GM12878 (cell line): ENCODE data around the gene LRSAM1. TPM values are rescaled to one million over a fixed set of nuclear protein-coding genes. Genes with fewer than 3 reads are reported as not detected.

Experiments
- ATAC-seq: fragments of 200-7000 bp; cut with Tn5 transposase; 3 replicates; pipeline ENCODE4 v1.9.1; 2020; ENCODE audit warnings: mild to moderate bottlenecking, moderate library complexity
- BruUV-seq: library from RNA; stranded (reverse); fragments of 400-500 nt; replicated peaks from 2 replicates; lab custom pipeline; 2021; lab: Mats Ljungman, UMichigan
- CTCF ChIA-PET: fragments of 300-600 bp; sonication (Branson Sonifier 250); formaldehyde crosslinking; extraction: SDS; loops from one replicate; lab custom pipeline; 2021; ENCODE audit warnings: inconsistent platforms; lab: Yijun Ruan, JAX
- POLR2A ChIA-PET: fragments of 350-600 bp; formaldehyde crosslinking; extraction: SDS; loops from one replicate; lab custom pipeline; 2021; ENCODE audit warnings: inconsistent platforms; lab: Charles Lee
- RAD21 ChIA-PET: fragments of 300-600 bp; sonication (Branson Sonifier 250); formaldehyde crosslinking; loops from one replicate; lab custom pipeline; 2023; ENCODE audit warnings: antibody characterized with exemption; ENCODE audit not compliant: unreplicated experiment; lab: Charles Lee
- SMC1A ChIA-PET: fragments of 300-600 bp; sonication (Branson Sonifier 250); formaldehyde crosslinking; loops from one replicate; lab custom pipeline; 2023; ENCODE audit not compliant: unreplicated experiment, uncharacterized antibody; lab: Charles Lee
- DNase-seq: peaks from one replicate; pipeline ENCODE4 v3.0.0-alpha.2; 2011; ENCODE audit warnings: low read depth, low spot score
- FAIRE-seq: peaks from 3 replicates; lab custom pipeline; 2011; peaks lifted over from hg19 to GRCh38; lab: Jason Lieb, UNC
- H2AFZ ChIP-seq: 2 replicates; pipeline ENCODE4 v1.6.0; 2011; ENCODE audit warnings: low read depth, low read length, control low read depth; ENCODE audit not compliant: control insufficient read depth
- H3K27ac ChIP-seq: 2 replicates; pipeline ENCODE4 v1.5.1; 2011; ENCODE audit warnings: control low read depth; ENCODE audit not compliant: control insufficient read depth, insufficient read depth
- H3K27me3 ChIP-seq, 2 experiments: replicated peaks in 1 of 2; 2 replicates each; pipeline versions ENCODE4 v1.6.0 to v1.6.1; 2011; ENCODE audit warnings: low read length in 1 of 2; ENCODE audit not compliant: control insufficient read depth in 2 of 2, insufficient read depth in 2 of 2
- H3K36me3 ChIP-seq, 2 experiments: 2 replicates each; pipeline ENCODE4 v1.5.1; 2011; ENCODE audit warnings: low read length in 1 of 2; ENCODE audit not compliant: control insufficient read depth in 2 of 2, insufficient read depth in 2 of 2
- H3K4me1 ChIP-seq: 2 replicates; pipeline ENCODE4 v1.6.1; 2011; ENCODE audit warnings: mild to moderate bottlenecking, low read length, moderate library complexity, mixed read lengths; ENCODE audit not compliant: control insufficient read depth, insufficient read depth
- H3K4me2 ChIP-seq: 2 replicates; pipeline ENCODE4 v1.6.0; 2011; ENCODE audit warnings: control low read depth; ENCODE audit not compliant: control insufficient read depth, insufficient read depth
- H3K4me3 ChIP-seq: fragments of 200-600 bp; sonication (generic); 2 replicates; pipeline ENCODE4 v1.5.1; 2016
- H3K79me2 ChIP-seq: 2 replicates; pipeline ENCODE4 v1.6.0; 2011; ENCODE audit warnings: low read length; ENCODE audit not compliant: control insufficient read depth, insufficient read depth
- H3K9ac ChIP-seq: 2 replicates; pipeline ENCODE4 v1.8.0; 2011; ENCODE audit warnings: low read length, control low read depth, mixed read lengths; ENCODE audit not compliant: control insufficient read depth, insufficient read depth
- H3K9me3 ChIP-seq: replicated peaks from 3 replicates; pipeline ENCODE4 v1.5.1; 2011; ENCODE audit warnings: mild to moderate bottlenecking, low read length; ENCODE audit not compliant: control insufficient read depth, insufficient read depth
- H4K20me1 ChIP-seq: 2 replicates; pipeline ENCODE4 v1.6.0; 2011; ENCODE audit not compliant: control insufficient read depth, insufficient read depth
- CBFB ChIP-seq: IDR thresholded peaks from 2 replicates; pipeline ENCODE4 v1.6.1; 2016; ENCODE audit warnings: antibody characterized with exemption, low read depth
- CUX1 ChIP-seq: IDR thresholded peaks from 2 replicates; pipeline ENCODE4 v1.6.1; 2012; ENCODE audit warnings: improper control_type of control experiment, low read depth, low read length; ENCODE audit not compliant: insufficient replicate concordance
- KDM1A ChIP-seq: fragments of 200-600 bp; sonication (generic); IDR thresholded peaks from 2 replicates; pipeline ENCODE4 v1.6.1; 2016; ENCODE audit warnings: borderline replicate concordance
- MEF2A ChIP-seq: IDR thresholded peaks from 2 replicates; pipeline ENCODE4 v1.6.1; 2011; ENCODE audit warnings: low read depth, mild to moderate bottlenecking, low read length, moderate library complexity; ENCODE audit not compliant: insufficient read depth
- MLLT1 ChIP-seq: fragments of 450-650 bp; IDR thresholded peaks from 2 replicates; pipeline ENCODE4 v1.6.1; 2016; ENCODE audit warnings: mild to moderate bottlenecking
- PBX3 ChIP-seq: IDR thresholded peaks from 2 replicates; pipeline ENCODE4 v1.6.1; 2011; ENCODE audit warnings: mild to moderate bottlenecking, low read depth, low read length, moderate library complexity; ENCODE audit not compliant: insufficient replicate concordance
- RAD51 ChIP-seq: fragments of 450-650 bp; IDR thresholded peaks from 2 replicates; pipeline ENCODE4 v1.6.1; 2016; ENCODE audit warnings: moderate library complexity, mild to moderate bottlenecking, inconsistent platforms
- SPI1 ChIP-seq: IDR thresholded peaks from 2 replicates; pipeline ENCODE4 v1.6.1; 2011; ENCODE audit warnings: low read depth, mild to moderate bottlenecking, low read length, moderate library complexity, borderline replicate concordance; ENCODE audit not compliant: insufficient read depth
- WGBS: methylation state at CpG from one replicate; pipeline ENCODE4 v1.1.6; 2016; ENCODE audit warnings: low lambda C conversion rate; ENCODE audit not compliant: insufficient replicate concordance, insufficient coverage; ENCODE audit errors: missing lambda C conversion rate; 5-methylcytosine and 5-hydroxymethylcytosine counted together
- in situ Hi-C: fragments of 300-500 bp; cut with MboI; formaldehyde crosslinking; loops from 9 replicates; pipeline ENCODE4 v1.14.3; 2018; ENCODE audit warnings: mixed read lengths
- intact Hi-C: fragments of 100-400 bp; cut with micrococcal nuclease; formaldehyde crosslinking; loops from one replicate; pipeline ENCODE4 v1.14.2; 2022; ENCODE audit not compliant: unreplicated experiment
- polyA plus RNA-seq, 11 experiments: library from polyadenylated mRNA; depleted of rRNA in 4 of 11; unstranded in 6 of 11; stranded (reverse) in 5 of 11; fragments of >200 nt; fragmentation: Nextera tagmentation in 4 of 11; fragmentation: Illumina TruSeq in 1 of 11; extraction: Ambion mirVana in 4 of 11; extraction: Trizol in 1 of 11; gene quantifications; 1 replicate in 1 of 11; 2 replicates in 10 of 11; pipeline versions ENCODE4 v1.2.1 to v1.2.3, GENCODE V29; 2011 to 2016; ENCODE audit warnings: inconsistent platforms in 2 of 11, missing spikeins in 2 of 11, low read depth in 1 of 11
- total RNA-seq, 4 experiments: library from RNA; depleted of rRNA in 3 of 4; stranded (reverse); fragments of >200 nt in 3 of 4; fragmentation: Illumina TruSeq in 1 of 4; extraction: Trizol in 1 of 4; gene quantifications; 2 replicates each; pipeline versions ENCODE4 v1.2.1 to v1.2.3, GENCODE V29; 2013 to 2021

LRSAM1 gene
- total and polyA plus RNA-seq, 10 of the 15 experiments (the other 5 are each of a cell fraction or from before 2014, with no cell fraction given), result 0.14 to 23.4 (median 11.7) TPM

DNA sequence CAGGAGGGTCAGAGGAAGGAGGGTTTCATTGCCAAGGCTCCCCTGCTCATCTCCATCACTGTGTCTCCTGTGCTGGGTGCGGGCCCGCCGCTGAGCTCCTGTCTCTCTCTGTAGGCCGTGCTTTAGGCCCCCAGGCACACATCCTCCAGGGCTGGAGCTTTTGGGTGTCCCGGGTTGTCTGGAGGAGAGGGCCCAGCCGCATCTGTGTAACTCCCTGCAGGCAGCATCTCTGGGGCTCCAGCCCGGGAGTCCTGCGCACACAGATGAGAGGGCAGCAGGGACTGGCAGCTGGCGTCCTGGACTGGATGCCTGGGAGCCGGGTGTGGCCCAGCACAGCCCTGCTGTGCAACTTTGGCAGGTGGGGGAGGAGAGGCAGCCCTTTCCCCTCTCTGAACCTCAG, 40.2 kb downstream of the LRSAM1 start:
- Histone ChIP-seq H4K20me1 (no peaks in the 10 kb centered on the region), H2AFZ (no peak overlapping the region), H3K4me1 (no peaks in the 10 kb centered on the region), H3K27ac (no peak overlapping the region), H3K9me3 (no peaks in the 10 kb centered on the region), H3K4me3 (no peak overlapping the region)
- RAD21 ChIA-PET, result no interaction called here
- WGBS, result 94% methylated on average over 10 of the region's 10 CpGs
- intact Hi-C loops, result no loop called here
- DNase-seq, result no peak
- TF ChIP-seq PBX3, result no peak
- no peak for TF ChIP-seq CBFB
- no peak for TF ChIP-seq MLLT1
- no peak for TF ChIP-seq SPI1
- no peak for TF ChIP-seq RAD51
- no peak for TF ChIP-seq KDM1A
- TF ChIP-seq CUX1, result no peak
- TF ChIP-seq MEF2A, result no peak
- TF ChIP-seq, all 136 proteins: peak for 0
- Histone ChIP-seq H3K4me2 (no peak overlapping the region), H3K36me3 (peaks cover 2 to 7% of the 10 kb centered on the region in 2 experiments; a peak in 3 of 4 replicates), H3K9ac (no peak overlapping the region), H3K79me2 (no peaks in the 10 kb centered on the region), H3K27me3 (no peaks in the 10 kb centered on the region)
- FAIRE-seq, result no peak
- no peak for ATAC-seq
- ChIA-PET CTCF (interaction anchor here (0.6 kb wide), 1 partner anchor 19 kb away, joined by 3 read pairs; no protein-coding TSS in a partner anchor), SMC1A (no interaction called here), POLR2A (no interaction called here)
- in situ Hi-C loops, result no loop called here
- BruUV-seq, result no TSS peak
